ENCODE data around the gene CR1. TPM values are rescaled to one million over a fixed set of nuclear protein-coding genes. Genes with fewer than 3 reads are reported as not detected.

CR1 gene
- total and polyA plus RNA-seq, 9 of the 15 experiments (the other 6 are each of a cell fraction or from before 2014, with no cell fraction given): 0.07 to 0.47 (median 0.18) TPM

DNA sequence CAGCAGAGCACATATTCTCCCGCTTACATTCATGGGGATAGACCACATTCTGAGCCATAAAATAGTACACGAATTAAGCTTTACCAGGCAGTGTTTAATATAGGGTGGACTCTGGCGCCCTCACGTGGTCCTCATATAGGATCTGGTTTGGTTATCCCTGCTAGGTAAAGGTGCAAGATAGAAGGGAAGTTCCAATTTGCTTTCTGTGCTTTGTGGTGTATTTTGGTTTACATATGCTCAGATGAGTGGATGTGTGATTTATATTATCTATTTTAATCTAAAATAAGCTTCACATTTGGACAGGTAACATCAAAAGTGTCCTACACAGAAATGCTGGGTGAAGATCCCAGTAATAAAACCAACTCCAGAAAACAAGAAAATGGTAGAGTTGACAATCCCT is 3.6 kb downstream of the CR1 start:
- DNase-seq (ENCODE audit: extremely low read depth in 1 of 4, low spot score in 3 of 4): peak; percentile 70 to 91 (median 76)
- intact Hi-C loops (cut with micrococcal nuclease): loop anchor here (1.0 to 5.0 kb wide), 9 partner anchors 21 to 762 kb away; no protein-coding TSS in a partner anchor
- FAIRE-seq: peak; percentile 89
- Histone ChIP-seq H3K9ac (ENCODE audit: insufficient read depth in 1 of 2, low read depth in 2 of 2, low read length in 2 of 2) (no peak overlapping the region; a peak in 1 of 4 replicates), H3K27me3 (ENCODE audit: control insufficient read depth in 2 of 2, insufficient read depth in 2 of 2, low read length in 2 of 2) (no peaks in the 10 kb centered on the region), H3K9me3 (replicated peaks; ENCODE audit: control insufficient read depth, insufficient read depth, low read depth, low read length) (no peaks in the 10 kb centered on the region), H3K9me1 (ENCODE audit: control insufficient read depth, insufficient read depth, low read length) (no peaks in the 10 kb centered on the region), H3K4me2 (ENCODE audit: insufficient read depth, low read length) (no peak overlapping the region; the same call in 1 of the 2 replicates), H2AFZ (ENCODE audit: low read depth, low read length) (peak overlapping the region; percentile 70), H3K4me1 (replicated peaks in 1 of 2; ENCODE audit: control insufficient read depth in 2 of 2, insufficient read depth in 2 of 2, low read length in 2 of 2) (peaks cover 10 to 23% of the 10 kb centered on the region in 2 experiments), H3K27ac (ENCODE audit: extremely low read depth, low read depth, low read length) (peak overlapping the region; percentile 20; the same call in 1 of the 3 replicates), H4K20me1 (replicated peaks; ENCODE audit: control insufficient read depth, insufficient read depth, low read length) (no peaks in the 10 kb centered on the region), H3K36me3 (ENCODE audit: control insufficient read depth, insufficient read depth, low read length) (no peaks in the 10 kb centered on the region; the same call in 2 of the 3 replicates), H3K79me2 (ENCODE audit: control insufficient read depth, insufficient read depth, low read length) (no peaks in the 10 kb centered on the region), H3K4me3 (no peak overlapping the region)
- ChIA-PET POLR2A (interaction anchor here (0.6 to 1.3 kb wide), 5 partner anchors 20 to 178 kb away, joined by 3 to 4 read pairs (median 3); partner anchors contain the start of gene CD55), CTCF (ENCODE audit: low intra/inter-chr PET ratio) (interaction anchor here (0.6 to 1.9 kb wide), 8 partner anchors 20 to 893 kb away, joined by 3 to 6 read pairs (median 4); no protein-coding TSS in a partner anchor)
- WGBS (ENCODE audit: insufficient coverage, low coverage, missing lambda C conversion rate): 0% methylated on average over 4 of the region's 4 CpGs
- no TSS peak for BruUV-seq (replicated peaks)
- ATAC-seq: peak; percentile 90
- in situ Hi-C loops (cut with MboI): no loop called here
- peak; percentile 94 for TF ChIP-seq SMC3 (conservative IDR thresholded peaks at IDR 0.05; ENCODE audit: insufficient read depth, low read depth, low read length)
- no peak for TF ChIP-seq CREB1 (IDR thresholded peaks at IDR 0.05)
- TF ChIP-seq CREB1 (CRISPR knock-in tag; IDR thresholded peaks at IDR 0.05): peak; percentile 23; the same call in 1 of the 2 replicates
- TF ChIP-seq JUND (IDR thresholded peaks at IDR 0.05; ENCODE audit: borderline replicate concordance, low read depth, low read length): 0 out of 2 replicates have a peak, but pooled peaks have one; percentile 34
- TF ChIP-seq JUND (tag; IDR thresholded peaks at IDR 0.05; ENCODE audit: borderline replicate concordance, low read depth, low read length): peak; percentile 22; the same call in 1 of the 3 replicates
- TF ChIP-seq NCOA6 (IDR thresholded peaks at IDR 0.05): peak; percentile 21; the same call in 1 of the 2 replicates
- TF ChIP-seq RCOR1 (IDR thresholded peaks at IDR 0.05; ENCODE audit: borderline replicate concordance in 1 of 2, low read depth in 2 of 2, low read length in 2 of 2): peak in 1 of 2 experiments; percentile 43; a peak in 1 of 4 replicates
- TF ChIP-seq SRF (CRISPR knock-in tag; IDR thresholded peaks at IDR 0.05): no peak
- TF ChIP-seq, protein P1, sequence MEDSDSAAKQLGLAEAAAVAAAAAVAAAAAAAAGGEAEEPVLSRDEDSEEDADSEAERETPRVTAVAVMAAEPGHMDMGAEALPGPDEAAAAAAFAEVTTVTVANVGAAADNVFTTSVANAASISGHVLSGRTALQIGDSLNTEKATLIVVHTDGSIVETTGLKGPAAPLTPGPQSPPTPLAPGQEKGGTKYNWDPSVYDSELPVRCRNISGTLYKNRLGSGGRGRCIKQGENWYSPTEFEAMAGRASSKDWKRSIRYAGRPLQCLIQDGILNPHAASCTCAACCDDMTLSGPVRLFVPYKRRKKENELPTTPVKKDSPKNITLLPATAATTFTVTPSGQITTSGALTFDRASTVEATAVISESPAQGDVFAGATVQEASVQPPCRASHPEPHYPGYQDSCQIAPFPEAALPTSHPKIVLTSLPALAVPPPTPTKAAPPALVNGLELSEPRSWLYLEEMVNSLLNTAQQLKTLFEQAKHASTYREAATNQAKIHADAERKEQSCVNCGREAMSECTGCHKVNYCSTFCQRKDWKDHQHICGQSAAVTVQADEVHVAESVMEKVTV (CRISPR knock-in tag; IDR thresholded peaks at IDR 0.05): peak; percentile 96
- TF ChIP-seq KLF16 (IDR thresholded peaks at IDR 0.05): 0 out of 2 replicates have a peak, but pooled peaks have one; percentile 33
- TF ChIP-seq POLR2A (conservative IDR thresholded peaks at IDR 0.05): no peak
- TF ChIP-seq, protein P2, sequence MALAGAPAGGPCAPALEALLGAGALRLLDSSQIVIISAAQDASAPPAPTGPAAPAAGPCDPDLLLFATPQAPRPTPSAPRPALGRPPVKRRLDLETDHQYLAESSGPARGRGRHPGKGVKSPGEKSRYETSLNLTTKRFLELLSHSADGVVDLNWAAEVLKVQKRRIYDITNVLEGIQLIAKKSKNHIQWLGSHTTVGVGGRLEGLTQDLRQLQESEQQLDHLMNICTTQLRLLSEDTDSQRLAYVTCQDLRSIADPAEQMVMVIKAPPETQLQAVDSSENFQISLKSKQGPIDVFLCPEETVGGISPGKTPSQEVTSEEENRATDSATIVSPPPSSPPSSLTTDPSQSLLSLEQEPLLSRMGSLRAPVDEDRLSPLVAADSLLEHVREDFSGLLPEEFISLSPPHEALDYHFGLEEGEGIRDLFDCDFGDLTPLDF (CRISPR knock-in tag; IDR thresholded peaks at IDR 0.05): no peak
- 0 out of 4 replicates have a peak, but pooled peaks of 1 of the 2 experiments have one; percentile 36 for TF ChIP-seq MAZ (CRISPR knock-in tag; conservative IDR thresholded peaks at IDR 0.05 in 1 of 2, IDR thresholded peaks at IDR 0.05 in 1 of 2)
- TF ChIP-seq CBX5 (IDR thresholded peaks at IDR 0.05; ENCODE audit: borderline replicate concordance, low read depth): no peak
- no peak for TF ChIP-seq SAFB (IDR thresholded peaks at IDR 0.05; ENCODE audit: borderline replicate concordance, low read depth, low read length)
- TF ChIP-seq, protein P3, sequence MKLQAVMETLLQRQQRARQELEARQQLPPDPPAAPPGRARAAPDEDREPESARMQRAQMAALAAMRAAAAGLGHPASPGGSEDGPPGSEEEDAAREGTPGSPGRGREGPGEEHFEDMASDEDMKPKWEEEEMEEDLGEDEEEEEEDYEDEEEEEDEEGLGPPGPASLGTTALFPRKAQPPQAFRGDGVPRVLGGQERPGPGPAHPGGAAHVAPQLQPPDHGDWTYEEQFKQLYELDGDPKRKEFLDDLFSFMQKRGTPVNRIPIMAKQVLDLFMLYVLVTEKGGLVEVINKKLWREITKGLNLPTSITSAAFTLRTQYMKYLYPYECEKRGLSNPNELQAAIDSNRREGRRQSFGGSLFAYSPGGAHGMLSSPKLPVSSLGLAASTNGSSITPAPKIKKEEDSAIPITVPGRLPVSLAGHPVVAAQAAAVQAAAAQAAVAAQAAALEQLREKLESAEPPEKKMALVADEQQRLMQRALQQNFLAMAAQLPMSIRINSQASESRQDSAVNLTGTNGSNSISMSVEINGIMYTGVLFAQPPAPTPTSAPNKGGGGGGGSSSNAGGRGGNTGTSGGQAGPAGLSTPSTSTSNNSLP (IDR thresholded peaks at IDR 0.05; ENCODE audit: borderline replicate concordance, low read depth, low read length): peak; percentile 96
- TF ChIP-seq RAD21 (CRISPR knock-in tag; conservative IDR thresholded peaks at IDR 0.05 in 1 of 2, IDR thresholded peaks at IDR 0.05 in 1 of 2): peak; percentile 96 to 98
- TF ChIP-seq ARID2 (IDR thresholded peaks at IDR 0.05): peak; percentile 70; the same call in 1 of the 2 replicates
